T-helper 2 cell (primary cell): ENCODE data around the gene CAPN12.
A peak's percentile ranks its signal among the peaks of the same experiment; 100 is the strongest.

Experiments
- DNase-seq, 5 experiments: peaks; one replicate each; pipeline versions ENCODE4 v3.0.0 to v3.0.0-alpha.2; 2012 to 2022

CAPN12 gene

GRCh38 chr19:38693380-38694223 lies 50.7 kb downstream of the CAPN12 start:
- DNase-seq: peak in 3 of 5 experiments; percentile 32 to 90 (median 79)

GRCh38 chr19:38692458-38693379 lies 51.6 kb downstream of the CAPN12 start:
- no peak for DNase-seq

- peak in 1 of 5 experiments; percentile 31 for DNase-seq
These were observed 52.3 kb downstream of the CAPN12 start for GRCh38 chr19:38691938-38692457.

GRCh38 chr19:38690832-38691231 lies 53.4 kb downstream of the CAPN12 start:
- DNase-seq: no peak

GRCh38 chr19:38690146-38690545 lies 54.1 kb downstream of the CAPN12 start:
- no peak for DNase-seq

- no peak for DNase-seq
These were observed 56.4 kb downstream of the CAPN12 start for GRCh38 chr19:38687837-38688378.

- DNase-seq: peak in 4 of 5 experiments; percentile 30 to 80 (median 66)
These were observed 57.8 kb downstream of the CAPN12 start for GRCh38 chr19:38686530-38686888.

GRCh38 chr19:38685666-38686529 lies 58.4 kb downstream of the CAPN12 start:
- peak in 1 of 5 experiments; percentile 77 for DNase-seq

- no peak for DNase-seq
These were observed 59.2 kb downstream of the CAPN12 start for GRCh38 chr19:38684862-38685665.

GRCh38 chr19:38684078-38684861 lies 60.0 kb downstream of the CAPN12 start:
- peak in 3 of 5 experiments; percentile 46 to 88 (median 65) for DNase-seq

GRCh38 chr19:38683393-38684077 lies 60.7 kb downstream of the CAPN12 start:
- peak in 4 of 5 experiments; percentile 38 to 71 (median 58) for DNase-seq

GRCh38 chr19:38682872-38683392 lies 61.3 kb downstream of the CAPN12 start:
- DNase-seq: no peak

GRCh38 chr19:38682195-38682867 lies 61.9 kb downstream of the CAPN12 start:
- DNase-seq: no peak
